NCI-H2107 treated with DMSO at 0.1 percent for 48 hours (cell line): ENCODE measurements around the gene KIAA1328.

Source experiments
- DNase-seq: peaks from one replicate; lab custom pipeline; 2025; ENCODE audit not compliant: unreplicated experiment; lab: John Stamatoyannopoulos, UW

KIAA1328 gene

GRCh38 chr18:36942264-36942663 is 113.3 kb downstream of the KIAA1328 start:
- DNase-seq: no peak

GRCh38 chr18:36947820-36948348 is 119.0 kb downstream of the KIAA1328 start:
- no peak for DNase-seq

GRCh38 chr18:36950282-36950681 is 121.4 kb downstream of the KIAA1328 start:
- no peak for DNase-seq

- no peak for DNase-seq
Measured at GRCh38 chr18:36950960-36951359, 122.0 kb downstream of the KIAA1328 start.

GRCh38 chr18:36953047-36953446 is 124.1 kb downstream of the KIAA1328 start:
- DNase-seq: no peak

- DNase-seq: no peak
Measured at GRCh38 chr18:36960038-36960437, 131.1 kb downstream of the KIAA1328 start.

GRCh38 chr18:36963464-36963863 is 134.5 kb downstream of the KIAA1328 start:
- no peak for DNase-seq

GRCh38 chr18:36974686-36975085 is 145.8 kb downstream of the KIAA1328 start:
- DNase-seq: no peak

GRCh38 chr18:36977121-36977520 is 148.2 kb downstream of the KIAA1328 start:
- DNase-seq: no peak

- no peak for DNase-seq
Measured at GRCh38 chr18:36993068-36993467, 164.1 kb downstream of the KIAA1328 start.

- DNase-seq: no peak
Measured at GRCh38 chr18:37006742-37007141, 177.8 kb downstream of the KIAA1328 start.

- DNase-seq: no peak
Measured at GRCh38 chr18:37012452-37012851, 183.5 kb downstream of the KIAA1328 start.

GRCh38 chr18:37019157-37019827 is 190.4 kb downstream of the KIAA1328 start:
- DNase-seq: peak; percentile 6

GRCh38 chr18:37033419-37033818 is 204.5 kb downstream of the KIAA1328 start:
- DNase-seq: no peak

- DNase-seq: no peak
Measured at GRCh38 chr18:37042381-37042780, 213.5 kb downstream of the KIAA1328 start.

- no peak for DNase-seq
Measured at GRCh38 chr18:37055137-37055802, 226.3 kb downstream of the KIAA1328 start.

- DNase-seq: no peak
Measured at GRCh38 chr18:37064187-37064586, 235.3 kb downstream of the KIAA1328 start.

- DNase-seq: no peak
Measured at GRCh38 chr18:37065254-37065653, 236.3 kb downstream of the KIAA1328 start.

- DNase-seq: no peak
Measured at GRCh38 chr18:37084912-37085311, 256.0 kb downstream of the KIAA1328 start.

GRCh38 chr18:37085362-37085761 is 256.4 kb downstream of the KIAA1328 start:
- DNase-seq: no peak

- DNase-seq: peak; percentile 2
Measured at GRCh38 chr18:37107748-37108522, 279.0 kb downstream of the KIAA1328 start.

GRCh38 chr18:37122877-37123276 is 293.9 kb downstream of the KIAA1328 start:
- DNase-seq: no peak
